Activated CD4-positive, alpha-beta T cell treated with anti-CD3 and anti-CD28 coated beads, Interleukin-2, amount 50 U/mL, for 48 hours (primary cell): ENCODE results near the gene QRFP.

Source experiments
- DNase-seq, 2 experiments: peaks; one replicate each; pipeline ENCODE4 v3.0.0-alpha.2; 2020

The QRFP gene

DNA sequence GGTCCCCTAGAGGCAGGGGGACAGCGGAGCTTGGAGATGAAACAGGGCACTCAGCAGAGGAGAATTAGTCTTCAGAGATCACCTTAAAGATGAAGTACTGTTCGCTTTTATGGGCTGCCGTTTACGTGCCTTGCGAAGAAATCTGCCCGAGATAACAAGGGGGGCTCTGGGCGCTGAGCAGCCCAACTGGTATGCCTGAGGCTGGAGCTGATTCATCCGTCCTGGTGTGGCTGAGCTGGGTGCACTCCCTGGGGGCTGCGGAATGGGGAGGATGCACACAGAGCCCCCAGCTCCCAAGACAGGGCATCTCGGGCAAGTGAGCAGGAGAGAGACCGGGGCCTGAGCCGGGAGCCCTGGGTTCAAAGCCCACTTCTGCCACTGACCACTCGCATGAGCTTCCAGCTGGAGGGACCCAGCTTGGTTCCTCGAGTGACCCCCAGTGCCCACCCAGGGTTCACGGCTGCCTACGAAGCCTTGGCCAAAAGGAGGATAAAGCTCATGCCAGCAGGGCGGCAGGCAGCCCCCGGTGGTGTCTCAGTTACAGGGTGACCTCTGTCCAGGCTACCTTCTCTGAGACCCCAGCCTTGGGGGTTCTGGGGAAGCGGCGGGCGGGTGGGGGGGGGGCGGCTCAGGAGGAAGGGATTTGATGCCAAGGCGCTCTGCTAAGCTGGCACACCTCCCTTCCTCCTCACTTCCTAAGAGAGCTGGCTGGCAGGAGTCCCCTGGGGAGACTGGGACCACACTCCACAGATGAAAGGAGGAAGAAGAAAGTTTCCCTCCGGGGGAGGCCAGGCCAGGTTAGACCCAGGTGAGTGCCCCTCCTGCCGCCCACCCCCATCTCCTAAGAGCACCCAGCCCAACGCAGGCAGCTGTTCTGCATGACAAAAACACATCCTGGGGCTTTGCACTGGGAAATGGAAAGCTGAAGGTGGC lies 36.8 kb upstream of the QRFP start:
- no peak for DNase-seq

DNA sequence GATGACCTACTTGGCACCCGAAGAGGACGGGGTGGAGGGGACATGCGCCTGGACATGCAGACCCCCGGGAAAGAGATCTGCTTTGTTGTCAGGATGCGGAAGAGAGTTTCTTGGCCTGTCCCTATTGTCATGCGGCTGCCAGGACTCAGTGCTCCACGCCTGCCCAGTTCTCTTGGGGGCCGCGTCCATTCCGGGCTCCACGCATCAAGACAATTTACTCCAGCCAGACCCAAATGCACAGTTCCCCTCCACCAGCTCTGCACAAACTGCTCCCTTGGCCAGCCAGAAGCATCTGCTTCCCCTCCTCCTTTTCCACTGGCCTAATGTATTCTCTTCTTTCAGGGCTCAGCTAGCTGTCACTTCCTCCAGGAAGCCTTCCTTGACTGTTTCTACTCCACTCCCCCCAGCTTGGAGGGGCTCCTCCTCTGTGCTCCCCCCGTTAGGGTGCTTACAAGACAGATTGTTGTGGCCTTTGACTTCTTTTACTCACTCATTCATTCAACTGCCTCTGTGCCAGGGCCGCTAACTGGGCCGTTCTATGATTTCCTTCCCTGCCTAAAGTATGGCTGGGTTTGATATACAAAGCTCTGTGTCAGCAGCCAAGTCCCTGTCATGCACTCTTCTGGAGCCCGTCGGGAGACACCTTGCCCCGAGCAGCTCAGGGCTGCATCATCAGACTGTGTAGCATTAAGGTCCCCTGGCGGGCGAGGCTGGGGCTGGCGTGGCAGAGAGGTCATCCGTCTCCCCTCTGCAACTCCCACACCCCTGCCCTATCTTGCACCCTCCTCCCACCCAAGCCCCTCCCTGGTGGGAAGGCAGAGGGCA lies 35.9 kb upstream of the QRFP start:
- DNase-seq: no peak

- DNase-seq: no peak
These were observed 35.1 kb upstream of the QRFP start for GRCh38 chr9:130931508-130932254.

- no peak for DNase-seq
These were observed 34.3 kb upstream of the QRFP start for GRCh38 chr9:130930804-130931349.

DNA sequence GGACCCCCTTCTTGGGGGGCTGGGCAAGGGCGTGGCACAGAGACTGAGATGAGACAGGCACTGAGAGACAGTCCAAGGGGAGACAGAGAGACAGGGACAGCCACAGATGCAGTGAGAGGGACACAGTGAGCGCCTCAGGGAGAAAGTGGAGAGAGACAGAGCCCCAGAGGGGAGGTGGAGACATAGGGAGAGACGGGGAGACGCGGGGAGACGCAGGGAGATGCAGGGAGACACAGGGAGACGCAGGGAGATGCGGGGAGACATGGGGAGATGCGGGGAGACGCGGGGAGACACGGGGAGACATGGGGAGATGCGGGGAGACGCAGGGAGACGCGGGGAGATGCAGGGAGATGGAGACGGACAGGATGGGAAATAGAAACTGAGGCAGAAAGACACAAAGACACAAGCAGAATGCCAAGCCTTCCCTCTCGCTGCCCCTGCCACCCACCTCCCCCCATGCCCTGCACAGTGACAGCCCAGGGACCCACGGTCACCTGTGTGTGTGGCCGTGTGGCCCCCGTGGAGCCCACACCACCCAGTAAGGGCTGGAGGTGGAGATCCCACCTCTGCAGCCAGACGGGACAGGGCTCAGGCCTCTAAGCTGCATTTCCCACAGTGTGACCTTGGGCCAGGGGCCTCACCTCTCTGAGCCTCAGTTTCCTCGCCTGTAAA lies 33.7 kb upstream of the QRFP start:
- DNase-seq: no peak

DNA sequence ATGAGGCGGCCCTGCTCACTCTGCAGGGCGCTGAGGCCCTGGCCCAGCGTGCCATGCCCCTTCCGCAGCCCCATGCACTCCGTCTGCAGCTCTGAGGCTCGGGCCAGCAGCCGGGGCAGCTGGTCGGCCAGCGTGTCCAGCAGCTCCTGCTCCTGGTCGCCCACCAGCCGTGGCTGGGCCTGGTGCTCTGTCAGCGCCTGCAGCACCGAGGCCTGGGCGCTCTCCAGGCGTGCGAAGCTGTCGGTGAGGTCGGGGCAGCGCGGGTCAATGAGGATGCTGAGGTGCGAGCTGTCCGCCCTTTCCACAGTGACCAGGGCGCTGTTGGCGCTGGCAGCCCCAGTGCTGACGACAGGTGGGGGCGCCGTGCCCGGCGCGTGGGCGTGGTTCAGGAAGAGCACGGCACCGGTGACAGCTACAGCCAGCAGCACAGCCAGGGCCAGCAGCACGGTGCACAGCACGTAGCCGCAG lies 33.0 kb upstream of the QRFP start:
- no peak for DNase-seq

DNA sequence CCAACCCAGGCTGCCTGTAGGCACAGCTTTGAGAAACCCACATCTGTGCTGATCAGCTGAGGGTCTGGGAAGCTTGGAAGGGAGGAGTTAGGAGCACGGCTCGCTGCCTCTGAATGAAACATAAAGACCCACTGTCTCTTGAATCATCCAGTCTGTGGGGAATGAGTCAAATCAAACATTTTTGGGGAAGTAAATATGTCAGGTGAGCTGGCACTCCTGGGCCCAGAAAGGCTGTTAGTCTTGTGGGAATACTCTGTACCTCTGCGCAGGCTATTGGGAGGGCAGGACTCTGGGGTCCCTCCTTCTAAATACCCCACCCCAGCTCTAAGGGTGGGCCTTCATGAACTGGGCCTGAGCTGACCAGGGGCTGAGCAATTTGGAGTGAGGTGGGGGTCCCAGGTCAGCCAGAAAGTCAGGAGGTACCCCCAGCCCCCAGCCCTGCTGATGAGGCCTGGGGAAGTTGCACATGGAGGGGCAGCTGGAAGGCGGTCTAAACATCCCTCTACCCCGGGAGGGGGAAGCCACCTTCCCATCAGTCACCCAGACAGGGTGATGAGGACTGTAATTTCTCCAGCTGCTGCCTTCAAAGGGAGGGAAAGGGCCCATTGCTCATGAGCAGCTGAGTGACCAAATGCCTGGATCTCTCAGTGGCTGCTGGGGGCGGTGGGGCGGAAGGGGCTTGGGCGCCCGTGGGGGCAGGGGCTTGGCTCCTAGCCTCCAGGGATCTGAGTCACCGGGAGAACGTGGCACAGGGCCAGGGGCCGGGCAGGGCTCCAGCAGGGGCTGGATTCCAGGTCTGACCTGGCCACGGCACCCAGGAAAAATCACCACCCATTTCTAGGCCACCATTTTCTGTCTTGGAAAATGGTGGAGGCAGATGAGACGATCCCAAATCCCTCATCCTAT lies 31.6 kb upstream of the QRFP start:
- DNase-seq: no peak

- no peak for DNase-seq
These were observed 30.7 kb upstream of the QRFP start for GRCh38 chr9:130927338-130927737.

GRCh38 chr9:130925050-130925678 lies 28.6 kb upstream of the QRFP start:
- no peak for DNase-seq

GRCh38 chr9:130924448-130924788 lies 27.8 kb upstream of the QRFP start:
- DNase-seq: no peak

GRCh38 chr9:130923611-130924447 lies 27.2 kb upstream of the QRFP start:
- DNase-seq: no peak

GRCh38 chr9:130922893-130923610 lies 26.4 kb upstream of the QRFP start:
- DNase-seq: no peak

DNA sequence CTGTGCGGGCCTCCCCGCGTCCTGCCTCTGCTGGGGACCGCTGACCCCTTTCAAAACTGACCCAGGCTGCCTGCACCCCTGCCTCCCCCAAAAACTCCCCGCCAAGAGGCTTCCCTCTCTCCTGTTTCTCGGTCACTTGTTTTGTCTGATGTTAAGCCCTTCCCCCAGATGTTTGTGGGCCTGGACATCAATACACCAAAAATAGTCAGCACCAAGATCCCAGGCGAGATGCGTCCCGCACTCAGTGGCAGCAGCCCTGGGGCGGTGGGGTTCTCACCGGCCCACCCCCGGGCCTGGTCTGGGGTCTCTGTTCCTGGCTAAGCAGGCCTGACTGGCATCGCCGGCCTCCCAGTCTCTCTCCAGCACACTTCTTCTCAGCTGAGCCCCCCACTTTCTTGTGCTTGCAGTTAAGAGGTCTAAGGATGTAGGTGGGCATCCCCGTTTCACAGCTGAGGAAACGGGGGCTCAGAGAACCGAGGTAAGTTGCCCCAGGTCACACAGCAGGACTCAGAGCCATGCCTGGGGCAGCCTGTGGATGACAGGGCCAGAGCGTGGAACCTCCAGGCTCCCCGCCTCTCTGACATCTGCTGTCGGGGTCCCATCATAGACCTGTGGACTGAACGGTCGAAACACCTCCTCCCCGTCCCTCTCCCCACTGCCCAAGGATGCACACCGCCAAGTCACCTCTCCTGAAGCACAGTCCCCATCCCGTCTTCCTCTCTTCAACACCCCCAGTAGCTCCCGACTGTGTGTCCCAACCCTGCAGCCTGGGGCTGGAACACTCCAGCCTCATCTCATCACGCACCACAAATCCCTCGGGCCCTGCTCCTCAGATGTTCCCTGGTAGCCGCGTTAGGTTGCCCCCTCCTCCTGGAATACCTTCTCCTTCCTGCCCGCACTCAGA lies 25.6 kb upstream of the QRFP start:
- no peak for DNase-seq

DNA sequence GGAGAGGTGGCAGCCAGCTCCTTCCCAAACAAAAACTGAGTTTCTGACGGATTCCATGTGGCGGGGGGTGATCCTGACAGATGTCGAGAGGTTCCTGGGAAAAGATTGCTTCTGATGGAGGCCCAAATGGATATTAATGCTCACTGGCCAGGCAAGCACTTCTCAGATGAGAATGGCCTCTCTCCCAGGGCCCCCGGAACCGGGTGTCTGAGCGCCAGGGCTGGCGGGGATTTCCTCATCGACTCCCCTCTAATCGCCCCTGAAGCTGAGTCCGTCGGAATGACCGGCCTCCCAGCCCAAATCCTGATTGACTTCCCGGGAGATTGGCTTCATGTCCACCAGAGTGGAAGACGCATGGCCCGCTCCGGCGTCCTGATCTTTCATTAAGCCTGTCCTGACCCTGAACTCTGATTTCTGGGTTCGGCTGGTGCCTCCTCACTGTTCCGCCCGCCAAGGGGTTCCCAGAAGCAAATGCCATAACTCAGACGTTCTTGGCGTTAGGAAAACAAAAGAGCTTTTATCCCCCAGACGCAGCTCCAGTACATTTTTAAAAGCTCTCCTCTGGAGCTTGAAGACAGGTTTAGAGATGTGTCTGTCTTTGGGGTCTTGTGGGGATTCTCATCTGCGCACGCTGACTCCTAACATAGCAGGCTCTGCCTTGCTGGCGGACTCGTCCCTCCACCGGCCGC lies 24.8 kb upstream of the QRFP start:
- no peak for DNase-seq

DNA sequence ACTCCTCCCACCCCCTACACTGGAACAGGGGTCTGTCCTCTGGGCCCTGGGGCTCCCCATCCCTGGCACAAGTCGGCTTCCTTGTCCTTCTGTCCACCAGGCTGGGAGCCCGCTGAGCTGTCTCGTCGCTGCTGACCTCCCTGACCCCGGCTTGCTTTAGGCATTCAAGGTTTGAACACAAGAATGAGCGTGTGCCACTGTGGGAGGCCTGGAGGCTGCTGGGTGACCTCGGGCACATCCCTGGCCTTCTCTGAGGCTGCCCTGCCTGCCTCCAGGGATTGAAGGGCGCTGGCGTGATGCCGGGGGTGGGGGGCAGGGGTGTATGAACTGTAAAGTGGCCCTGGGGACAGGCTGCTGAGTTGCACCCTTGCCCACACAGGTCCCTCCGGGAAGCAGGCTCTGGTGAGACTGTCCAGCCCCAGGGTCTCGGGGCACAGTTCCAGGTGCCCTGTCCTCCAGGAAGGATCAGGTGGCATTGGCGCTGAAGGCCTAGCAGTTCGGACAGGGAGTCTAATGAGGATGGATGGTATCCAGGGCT lies 24.2 kb upstream of the QRFP start:
- no peak for DNase-seq

- DNase-seq: no peak
These were observed 23.6 kb upstream of the QRFP start for GRCh38 chr9:130920233-130920632.

- DNase-seq: no peak
These were observed 23.0 kb upstream of the QRFP start for GRCh38 chr9:130919559-130920145.
